ENCODE results near the gene PIP4K2A.

DNA sequence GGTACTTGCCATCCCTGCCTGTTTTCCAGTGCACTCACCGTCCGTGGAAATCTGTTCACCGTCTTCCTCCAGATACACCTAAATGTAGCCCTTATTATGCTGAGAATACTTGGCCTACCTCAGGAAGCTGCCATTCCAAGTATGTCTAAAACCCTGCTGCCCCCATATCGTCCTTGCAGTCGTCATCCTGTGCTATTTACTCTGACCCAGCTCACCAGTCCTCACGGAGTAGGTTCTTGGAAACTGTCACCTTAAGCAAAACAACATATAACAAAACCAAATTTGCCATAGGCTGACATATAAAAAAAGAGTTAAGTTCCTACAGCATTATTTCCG is 880 bp upstream of the PIP4K2A start:
- TF ChIP-seq, protein P1, sequence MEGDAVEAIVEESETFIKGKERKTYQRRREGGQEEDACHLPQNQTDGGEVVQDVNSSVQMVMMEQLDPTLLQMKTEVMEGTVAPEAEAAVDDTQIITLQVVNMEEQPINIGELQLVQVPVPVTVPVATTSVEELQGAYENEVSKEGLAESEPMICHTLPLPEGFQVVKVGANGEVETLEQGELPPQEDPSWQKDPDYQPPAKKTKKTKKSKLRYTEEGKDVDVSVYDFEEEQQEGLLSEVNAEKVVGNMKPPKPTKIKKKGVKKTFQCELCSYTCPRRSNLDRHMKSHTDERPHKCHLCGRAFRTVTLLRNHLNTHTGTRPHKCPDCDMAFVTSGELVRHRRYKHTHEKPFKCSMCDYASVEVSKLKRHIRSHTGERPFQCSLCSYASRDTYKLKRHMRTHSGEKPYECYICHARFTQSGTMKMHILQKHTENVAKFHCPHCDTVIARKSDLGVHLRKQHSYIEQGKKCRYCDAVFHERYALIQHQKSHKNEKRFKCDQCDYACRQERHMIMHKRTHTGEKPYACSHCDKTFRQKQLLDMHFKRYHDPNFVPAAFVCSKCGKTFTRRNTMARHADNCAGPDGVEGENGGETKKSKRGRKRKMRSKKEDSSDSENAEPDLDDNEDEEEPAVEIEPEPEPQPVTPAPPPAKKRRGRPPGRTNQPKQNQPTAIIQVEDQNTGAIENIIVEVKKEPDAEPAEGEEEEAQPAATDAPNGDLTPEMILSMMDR (IDR thresholded peaks at IDR 0.05) = no peak
- TF ChIP-seq POLR2A (IDR thresholded peaks at IDR 0.05) = no peak
